HL-60 (cell line): ENCODE measurements around the gene GRAMD2B.

ENCODE experiments used
- GABPA ChIP-seq: IDR thresholded peaks from 2 replicates; pipeline ENCODE4 v1.6.1; 2012; ENCODE audit warnings: low read depth
- POLR2AphosphoS5 ChIP-seq: IDR thresholded peaks from 2 replicates; pipeline ENCODE4 v1.6.1; 2012; ENCODE audit warnings: low read depth
- TF ChIP-seq, protein P1 (sequence below): IDR thresholded peaks from one replicate; pipeline ENCODE4 v1.5.1; 2011; ENCODE audit warnings: low read length, control low read depth, inconsistent platforms; ENCODE audit not compliant: insufficient read depth
- TF ChIP-seq, protein P2 (sequence below): IDR thresholded peaks from 2 replicates; pipeline ENCODE4 v1.6.1; 2012; ENCODE audit warnings: low read depth; ENCODE audit not compliant: insufficient replicate concordance

DNA sequence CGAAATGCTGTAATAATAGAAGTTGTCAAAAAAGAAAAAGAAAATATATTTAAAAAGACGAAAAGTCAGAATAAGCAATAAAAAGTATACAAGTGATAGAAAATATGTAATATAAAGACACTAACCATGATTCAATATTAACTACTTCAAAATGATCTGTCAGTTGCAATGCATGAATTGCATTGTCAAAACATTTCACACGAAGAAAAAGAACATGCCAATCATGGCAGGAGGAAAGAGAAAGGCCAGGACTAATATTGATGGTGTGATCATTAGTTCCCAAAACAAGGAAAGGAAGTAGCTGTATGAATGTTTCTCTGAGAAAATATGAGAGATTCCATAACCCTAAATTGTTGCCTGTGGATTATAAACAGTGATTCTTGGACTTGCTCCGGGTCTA is 7.4 kb upstream of the GRAMD2B start:
- TF ChIP-seq, protein P1, sequence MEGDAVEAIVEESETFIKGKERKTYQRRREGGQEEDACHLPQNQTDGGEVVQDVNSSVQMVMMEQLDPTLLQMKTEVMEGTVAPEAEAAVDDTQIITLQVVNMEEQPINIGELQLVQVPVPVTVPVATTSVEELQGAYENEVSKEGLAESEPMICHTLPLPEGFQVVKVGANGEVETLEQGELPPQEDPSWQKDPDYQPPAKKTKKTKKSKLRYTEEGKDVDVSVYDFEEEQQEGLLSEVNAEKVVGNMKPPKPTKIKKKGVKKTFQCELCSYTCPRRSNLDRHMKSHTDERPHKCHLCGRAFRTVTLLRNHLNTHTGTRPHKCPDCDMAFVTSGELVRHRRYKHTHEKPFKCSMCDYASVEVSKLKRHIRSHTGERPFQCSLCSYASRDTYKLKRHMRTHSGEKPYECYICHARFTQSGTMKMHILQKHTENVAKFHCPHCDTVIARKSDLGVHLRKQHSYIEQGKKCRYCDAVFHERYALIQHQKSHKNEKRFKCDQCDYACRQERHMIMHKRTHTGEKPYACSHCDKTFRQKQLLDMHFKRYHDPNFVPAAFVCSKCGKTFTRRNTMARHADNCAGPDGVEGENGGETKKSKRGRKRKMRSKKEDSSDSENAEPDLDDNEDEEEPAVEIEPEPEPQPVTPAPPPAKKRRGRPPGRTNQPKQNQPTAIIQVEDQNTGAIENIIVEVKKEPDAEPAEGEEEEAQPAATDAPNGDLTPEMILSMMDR = no peak
- TF ChIP-seq, protein P2, sequence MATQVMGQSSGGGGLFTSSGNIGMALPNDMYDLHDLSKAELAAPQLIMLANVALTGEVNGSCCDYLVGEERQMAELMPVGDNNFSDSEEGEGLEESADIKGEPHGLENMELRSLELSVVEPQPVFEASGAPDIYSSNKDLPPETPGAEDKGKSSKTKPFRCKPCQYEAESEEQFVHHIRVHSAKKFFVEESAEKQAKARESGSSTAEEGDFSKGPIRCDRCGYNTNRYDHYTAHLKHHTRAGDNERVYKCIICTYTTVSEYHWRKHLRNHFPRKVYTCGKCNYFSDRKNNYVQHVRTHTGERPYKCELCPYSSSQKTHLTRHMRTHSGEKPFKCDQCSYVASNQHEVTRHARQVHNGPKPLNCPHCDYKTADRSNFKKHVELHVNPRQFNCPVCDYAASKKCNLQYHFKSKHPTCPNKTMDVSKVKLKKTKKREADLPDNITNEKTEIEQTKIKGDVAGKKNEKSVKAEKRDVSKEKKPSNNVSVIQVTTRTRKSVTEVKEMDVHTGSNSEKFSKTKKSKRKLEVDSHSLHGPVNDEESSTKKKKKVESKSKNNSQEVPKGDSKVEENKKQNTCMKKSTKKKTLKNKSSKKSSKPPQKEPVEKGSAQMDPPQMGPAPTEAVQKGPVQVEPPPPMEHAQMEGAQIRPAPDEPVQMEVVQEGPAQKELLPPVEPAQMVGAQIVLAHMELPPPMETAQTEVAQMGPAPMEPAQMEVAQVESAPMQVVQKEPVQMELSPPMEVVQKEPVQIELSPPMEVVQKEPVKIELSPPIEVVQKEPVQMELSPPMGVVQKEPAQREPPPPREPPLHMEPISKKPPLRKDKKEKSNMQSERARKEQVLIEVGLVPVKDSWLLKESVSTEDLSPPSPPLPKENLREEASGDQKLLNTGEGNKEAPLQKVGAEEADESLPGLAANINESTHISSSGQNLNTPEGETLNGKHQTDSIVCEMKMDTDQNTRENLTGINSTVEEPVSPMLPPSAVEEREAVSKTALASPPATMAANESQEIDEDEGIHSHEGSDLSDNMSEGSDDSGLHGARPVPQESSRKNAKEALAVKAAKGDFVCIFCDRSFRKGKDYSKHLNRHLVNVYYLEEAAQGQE = no peak
- TF ChIP-seq POLR2AphosphoS5 (no peak), GABPA (no peak)
